Stimulated activated naive CD8-positive, alpha-beta T cell treated with anti-CD3 and anti-CD28 coated beads, Interleukin-15, Interleukin-2, amounts not matched to agents 100 ng/mL and 50 ng/mL, for 24 hours (primary cell): ENCODE results near the gene SEC24B.
A peak's percentile ranks its signal among the peaks of the same experiment; 100 is the strongest.
"Not testable (repeated sequence)": the region's sequence is repeated elsewhere in the genome, so short reads cannot be mapped to it uniquely, and the experiment has no call there.

Experiments used
- H3K27ac Mint-ChIP-seq: one replicate; pipeline ENCODE4 v1.8.0; 2021; ENCODE audit warnings: mild to moderate bottlenecking, mixed read lengths
- H3K27me3 Mint-ChIP-seq: one replicate; pipeline ENCODE4 v1.8.0; 2021; ENCODE audit warnings: mixed read lengths
- H3K36me3 Mint-ChIP-seq: one replicate; pipeline ENCODE4 v1.8.0; 2021; ENCODE audit warnings: low read depth, mixed read lengths
- H3K4me1 Mint-ChIP-seq: one replicate; pipeline ENCODE4 v1.8.0; 2021; ENCODE audit warnings: low read depth, mixed read lengths
- H3K4me3 Mint-ChIP-seq: one replicate; pipeline ENCODE4 v1.8.0; 2021; ENCODE audit warnings: mild to moderate bottlenecking, mixed read lengths
- H3K9me3 Mint-ChIP-seq: one replicate; pipeline ENCODE4 v1.8.0; 2021; ENCODE audit warnings: mixed read lengths

Gene SEC24B

GRCh38 chr4:109510687-109511086, 77.1 kb downstream of the SEC24B start:
- Mint-ChIP-seq H3K9me3 (no peaks in the 10 kb centered on the region), H3K27me3 (no peaks in the 10 kb centered on the region), H3K4me3 (no peak overlapping the region), H3K27ac (no peak overlapping the region), H3K36me3 (peaks cover 60% of the 10 kb centered on the region), H3K4me1 (no peaks in the 10 kb centered on the region)

- Mint-ChIP-seq H3K27me3 (no peaks in the 10 kb centered on the region), H3K27ac (no peak overlapping the region), H3K4me1 (no peaks in the 10 kb centered on the region), H3K36me3 (peaks cover 56% of the 10 kb centered on the region), H3K4me3 (no peak overlapping the region), H3K9me3 (no peaks in the 10 kb centered on the region)
Measured at GRCh38 chr4:109511414-109511813, 77.8 kb downstream of the SEC24B start.

GRCh38 chr4:109513368-109513767, 79.8 kb downstream of the SEC24B start:
- not testable (repeated sequence) for H3K4me1 Mint-ChIP-seq, H3K4me3 Mint-ChIP-seq, H3K27ac Mint-ChIP-seq, H3K27me3 Mint-ChIP-seq, H3K9me3 Mint-ChIP-seq
- peaks cover 65% of the 10 kb centered on the region for H3K36me3 Mint-ChIP-seq

- Mint-ChIP-seq H3K4me3 (no peak overlapping the region), H3K36me3 (peaks cover 77% of the 10 kb centered on the region), H3K27ac (no peak overlapping the region), H3K9me3 (no peaks in the 10 kb centered on the region), H3K27me3 (no peaks in the 10 kb centered on the region), H3K4me1 (no peaks in the 10 kb centered on the region)
Measured at GRCh38 chr4:109532182-109532581, 98.6 kb downstream of the SEC24B start.

- Mint-ChIP-seq H3K27me3 (no peaks in the 10 kb centered on the region), H3K4me3 (no peak overlapping the region), H3K9me3 (no peaks in the 10 kb centered on the region), H3K27ac (no peak overlapping the region), H3K36me3 (peaks cover 43% of the 10 kb centered on the region), H3K4me1 (peaks cover 30% of the 10 kb centered on the region)
Measured at GRCh38 chr4:109545401-109545800, 111.8 kb downstream of the SEC24B start.

GRCh38 chr4:109547394-109547793, 113.8 kb downstream of the SEC24B start:
- Mint-ChIP-seq H3K27me3 (no peaks in the 10 kb centered on the region), H3K4me1 (peaks cover 30% of the 10 kb centered on the region), H3K36me3 (peaks cover 31% of the 10 kb centered on the region), H3K9me3 (no peaks in the 10 kb centered on the region), H3K4me3 (no peak overlapping the region), H3K27ac (no peak overlapping the region)

GRCh38 chr4:109548655-109549054, 115.0 kb downstream of the SEC24B start:
- H3K27me3 Mint-ChIP-seq, result no peaks in the 10 kb centered on the region
- H3K4me1 Mint-ChIP-seq, result peaks cover 30% of the 10 kb centered on the region
- peaks cover 25% of the 10 kb centered on the region for H3K36me3 Mint-ChIP-seq
- peak overlapping the region; percentile 67 for H3K27ac Mint-ChIP-seq
- no peaks in the 10 kb centered on the region for H3K9me3 Mint-ChIP-seq
- peak overlapping the region; percentile 2 for H3K4me3 Mint-ChIP-seq

- Mint-ChIP-seq H3K36me3 (peaks cover 25% of the 10 kb centered on the region), H3K4me1 (peaks cover 29% of the 10 kb centered on the region), H3K27ac (no peak overlapping the region), H3K4me3 (no peak overlapping the region), H3K27me3 (no peaks in the 10 kb centered on the region), H3K9me3 (no peaks in the 10 kb centered on the region)
Measured at GRCh38 chr4:109552237-109552636, 118.6 kb downstream of the SEC24B start.

- no peak overlapping the region for H3K4me3 Mint-ChIP-seq
- H3K27ac Mint-ChIP-seq, result no peak overlapping the region
- peaks cover 22% of the 10 kb centered on the region for H3K4me1 Mint-ChIP-seq
- no peaks in the 10 kb centered on the region for H3K9me3 Mint-ChIP-seq
- H3K27me3 Mint-ChIP-seq, result no peaks in the 10 kb centered on the region
- peaks cover 23% of the 10 kb centered on the region for H3K36me3 Mint-ChIP-seq
Measured at GRCh38 chr4:109553130-109553529, 119.5 kb downstream of the SEC24B start.

- Mint-ChIP-seq H3K9me3 (no peaks in the 10 kb centered on the region), H3K36me3 (peaks cover 14% of the 10 kb centered on the region), H3K27ac (no peak overlapping the region), H3K4me1 (peaks cover 17% of the 10 kb centered on the region), H3K4me3 (no peak overlapping the region), H3K27me3 (no peaks in the 10 kb centered on the region)
Measured at GRCh38 chr4:109554971-109555370, 121.4 kb downstream of the SEC24B start.

- Mint-ChIP-seq H3K4me3 (no peak overlapping the region), H3K4me1 (peaks cover 31% of the 10 kb centered on the region), H3K27ac (no peak overlapping the region), H3K9me3 (no peaks in the 10 kb centered on the region), H3K36me3 (peaks cover 11% of the 10 kb centered on the region), H3K27me3 (no peaks in the 10 kb centered on the region)
Measured at GRCh38 chr4:109557433-109557832, 123.8 kb downstream of the SEC24B start.

GRCh38 chr4:109558095-109558494, 124.5 kb downstream of the SEC24B start:
- H3K27ac Mint-ChIP-seq, result not testable (repeated sequence)
- peaks cover 17% of the 10 kb centered on the region for H3K36me3 Mint-ChIP-seq

GRCh38 chr4:109559625-109559982, 126.0 kb downstream of the SEC24B start:
- peaks cover 52% of the 10 kb centered on the region for H3K4me1 Mint-ChIP-seq
- peaks cover 14% of the 10 kb centered on the region for H3K36me3 Mint-ChIP-seq
- H3K9me3 Mint-ChIP-seq, result no peaks in the 10 kb centered on the region
- peak overlapping the region; percentile 88 for H3K27ac Mint-ChIP-seq
- H3K4me3 Mint-ChIP-seq, result peak overlapping the region; percentile 96
- no peaks in the 10 kb centered on the region for H3K27me3 Mint-ChIP-seq

More at GRCh38 chr4:109558095-109558494, 124.5 kb downstream of the SEC24B start:
- not testable (repeated sequence) for H3K27me3 Mint-ChIP-seq, H3K9me3 Mint-ChIP-seq
- Mint-ChIP-seq H3K4me1 (peaks cover 37% of the 10 kb centered on the region), H3K4me3 (peak overlapping the region; percentile 23)

- Mint-ChIP-seq H3K4me1 (peaks cover 57% of the 10 kb centered on the region), H3K4me3 (peak within 1 kb of the TSS; percentile 96), H3K27me3 (no peaks in the 10 kb centered on the region), H3K27ac (peak within 1 kb of the TSS; percentile 97), H3K36me3 (peaks cover 20% of the 10 kb centered on the region), H3K9me3 (no peaks in the 10 kb centered on the region)
Measured at GRCh38 chr4:109559983-109560686, 126.5 kb downstream of the SEC24B start, which contains the start of gene MCUB. Gene MCUB (plus strand): TSS chr4:109560246. CDS start chr4:109560338, 92 bp downstream.

GRCh38 chr4:109560687-109561461, 127.3 kb downstream of the SEC24B start:
- peak overlapping the region; percentile 97 for H3K27ac Mint-ChIP-seq
- H3K9me3 Mint-ChIP-seq, result no peaks in the 10 kb centered on the region
- peaks cover 60% of the 10 kb centered on the region for H3K4me1 Mint-ChIP-seq
- no peaks in the 10 kb centered on the region for H3K27me3 Mint-ChIP-seq
- H3K36me3 Mint-ChIP-seq, result peaks cover 25% of the 10 kb centered on the region
- peak overlapping the region; percentile 96 for H3K4me3 Mint-ChIP-seq
